Measurements from ENCODE around the gene ADCY3.

DNA sequence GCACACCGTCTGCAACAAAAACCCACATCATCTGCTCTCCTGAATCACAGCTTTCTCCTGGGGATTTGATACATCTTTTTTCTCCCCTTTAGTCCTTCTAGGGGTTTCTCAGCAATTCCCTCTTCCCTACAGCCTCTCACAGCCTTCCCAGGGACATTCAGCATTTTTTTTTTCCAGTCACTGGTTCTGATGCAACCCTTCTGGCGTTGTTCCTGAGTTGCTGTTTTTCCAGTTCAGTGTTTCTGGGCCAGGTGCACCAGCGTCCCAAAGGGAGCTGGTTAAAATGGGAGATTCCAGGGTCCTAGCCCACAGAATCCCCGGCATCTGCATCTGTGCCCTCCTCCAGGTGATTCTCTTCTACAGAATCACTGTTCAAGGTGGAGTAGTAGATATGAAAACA lies 36.1 kb downstream of the ADCY3 start:
- TF ChIP-seq, protein P1, sequence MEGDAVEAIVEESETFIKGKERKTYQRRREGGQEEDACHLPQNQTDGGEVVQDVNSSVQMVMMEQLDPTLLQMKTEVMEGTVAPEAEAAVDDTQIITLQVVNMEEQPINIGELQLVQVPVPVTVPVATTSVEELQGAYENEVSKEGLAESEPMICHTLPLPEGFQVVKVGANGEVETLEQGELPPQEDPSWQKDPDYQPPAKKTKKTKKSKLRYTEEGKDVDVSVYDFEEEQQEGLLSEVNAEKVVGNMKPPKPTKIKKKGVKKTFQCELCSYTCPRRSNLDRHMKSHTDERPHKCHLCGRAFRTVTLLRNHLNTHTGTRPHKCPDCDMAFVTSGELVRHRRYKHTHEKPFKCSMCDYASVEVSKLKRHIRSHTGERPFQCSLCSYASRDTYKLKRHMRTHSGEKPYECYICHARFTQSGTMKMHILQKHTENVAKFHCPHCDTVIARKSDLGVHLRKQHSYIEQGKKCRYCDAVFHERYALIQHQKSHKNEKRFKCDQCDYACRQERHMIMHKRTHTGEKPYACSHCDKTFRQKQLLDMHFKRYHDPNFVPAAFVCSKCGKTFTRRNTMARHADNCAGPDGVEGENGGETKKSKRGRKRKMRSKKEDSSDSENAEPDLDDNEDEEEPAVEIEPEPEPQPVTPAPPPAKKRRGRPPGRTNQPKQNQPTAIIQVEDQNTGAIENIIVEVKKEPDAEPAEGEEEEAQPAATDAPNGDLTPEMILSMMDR (IDR thresholded peaks at IDR 0.05): no peak
- no peak for TF ChIP-seq POLR2A (IDR thresholded peaks at IDR 0.05)

Measured in adrenal gland (tissue), 5 donors.